Measurements from ENCODE around the gene LRFN2. TPM values are rescaled to one million over a fixed set of nuclear protein-coding genes. Genes with fewer than 3 reads are reported as not detected.

LRFN2 gene
- total RNA-seq, 1 experiment from 2014 or later = not detected

DNA sequence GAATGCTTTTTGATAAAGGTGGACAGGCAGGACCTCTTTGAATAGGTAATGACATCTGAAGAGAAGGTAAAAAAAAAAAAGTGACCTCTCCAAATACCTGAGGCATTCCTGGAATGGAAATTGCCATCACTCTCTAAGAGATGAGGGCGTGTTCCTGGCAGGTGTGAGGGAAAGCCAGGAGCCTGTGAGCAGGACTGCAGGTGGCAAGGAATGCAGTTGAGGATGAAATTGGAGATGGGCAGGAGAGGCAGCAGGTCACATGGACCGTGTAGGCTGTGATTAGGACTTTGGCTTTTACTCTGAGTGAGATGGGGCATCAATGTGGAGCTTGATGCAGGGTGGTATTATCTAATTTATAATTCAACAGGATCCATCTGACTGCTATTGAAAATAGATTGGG is 227.4 kb downstream of the LRFN2 start:
- peaks cover 8% of the 10 kb centered on the region for H3K4me1 Mint-ChIP-seq (ENCODE audit: low read depth, unreplicated experiment)
- H3K36me3 ChIP-seq (ENCODE audit: control insufficient read depth, insufficient read depth, low read length) = no peaks in the 10 kb centered on the region
- DNase-seq = peak; percentile 41 to 62
- no peaks in the 10 kb centered on the region; the same call in 1 of the 2 replicates for H3K4me1 ChIP-seq
- no peak overlapping the region for H3K4me3 Mint-ChIP-seq (ENCODE audit: unreplicated experiment)
- intact Hi-C loops (cut with micrococcal nuclease; ENCODE audit: unreplicated experiment) = no loop called here
- TF ChIP-seq, protein P1, sequence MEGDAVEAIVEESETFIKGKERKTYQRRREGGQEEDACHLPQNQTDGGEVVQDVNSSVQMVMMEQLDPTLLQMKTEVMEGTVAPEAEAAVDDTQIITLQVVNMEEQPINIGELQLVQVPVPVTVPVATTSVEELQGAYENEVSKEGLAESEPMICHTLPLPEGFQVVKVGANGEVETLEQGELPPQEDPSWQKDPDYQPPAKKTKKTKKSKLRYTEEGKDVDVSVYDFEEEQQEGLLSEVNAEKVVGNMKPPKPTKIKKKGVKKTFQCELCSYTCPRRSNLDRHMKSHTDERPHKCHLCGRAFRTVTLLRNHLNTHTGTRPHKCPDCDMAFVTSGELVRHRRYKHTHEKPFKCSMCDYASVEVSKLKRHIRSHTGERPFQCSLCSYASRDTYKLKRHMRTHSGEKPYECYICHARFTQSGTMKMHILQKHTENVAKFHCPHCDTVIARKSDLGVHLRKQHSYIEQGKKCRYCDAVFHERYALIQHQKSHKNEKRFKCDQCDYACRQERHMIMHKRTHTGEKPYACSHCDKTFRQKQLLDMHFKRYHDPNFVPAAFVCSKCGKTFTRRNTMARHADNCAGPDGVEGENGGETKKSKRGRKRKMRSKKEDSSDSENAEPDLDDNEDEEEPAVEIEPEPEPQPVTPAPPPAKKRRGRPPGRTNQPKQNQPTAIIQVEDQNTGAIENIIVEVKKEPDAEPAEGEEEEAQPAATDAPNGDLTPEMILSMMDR (IDR thresholded peaks at IDR 0.05; ENCODE audit: insufficient read depth in 1 of 2, low read depth in 1 of 2, low read length in 1 of 2, severe bottlenecking in 1 of 2, unreplicated experiment in 1 of 2) = no peak
- no peaks in the 10 kb centered on the region for H3K9me3 ChIP-seq
- no peaks in the 10 kb centered on the region for H3K9me3 Mint-ChIP-seq (ENCODE audit: unreplicated experiment)
- no peaks in the 10 kb centered on the region for H3K27me3 ChIP-seq (replicated peaks; ENCODE audit: control insufficient read depth, insufficient read depth, low read length)
- POLR2A ChIA-PET = no interaction called here
- H3K27me3 Mint-ChIP-seq (ENCODE audit: insufficient read depth, unreplicated experiment) = peaks cover 12% of the 10 kb centered on the region
- CTCF ChIA-PET = no interaction called here
- no peaks in the 10 kb centered on the region for H3K36me3 Mint-ChIP-seq (ENCODE audit: insufficient read depth, unreplicated experiment)
- no peak overlapping the region for H3K4me3 ChIP-seq (ENCODE audit: low read depth, low read length)
- no peak overlapping the region for H3K27ac Mint-ChIP-seq (ENCODE audit: unreplicated experiment)
- no TSS peak for BruUV-seq (replicated peaks)

DNA sequence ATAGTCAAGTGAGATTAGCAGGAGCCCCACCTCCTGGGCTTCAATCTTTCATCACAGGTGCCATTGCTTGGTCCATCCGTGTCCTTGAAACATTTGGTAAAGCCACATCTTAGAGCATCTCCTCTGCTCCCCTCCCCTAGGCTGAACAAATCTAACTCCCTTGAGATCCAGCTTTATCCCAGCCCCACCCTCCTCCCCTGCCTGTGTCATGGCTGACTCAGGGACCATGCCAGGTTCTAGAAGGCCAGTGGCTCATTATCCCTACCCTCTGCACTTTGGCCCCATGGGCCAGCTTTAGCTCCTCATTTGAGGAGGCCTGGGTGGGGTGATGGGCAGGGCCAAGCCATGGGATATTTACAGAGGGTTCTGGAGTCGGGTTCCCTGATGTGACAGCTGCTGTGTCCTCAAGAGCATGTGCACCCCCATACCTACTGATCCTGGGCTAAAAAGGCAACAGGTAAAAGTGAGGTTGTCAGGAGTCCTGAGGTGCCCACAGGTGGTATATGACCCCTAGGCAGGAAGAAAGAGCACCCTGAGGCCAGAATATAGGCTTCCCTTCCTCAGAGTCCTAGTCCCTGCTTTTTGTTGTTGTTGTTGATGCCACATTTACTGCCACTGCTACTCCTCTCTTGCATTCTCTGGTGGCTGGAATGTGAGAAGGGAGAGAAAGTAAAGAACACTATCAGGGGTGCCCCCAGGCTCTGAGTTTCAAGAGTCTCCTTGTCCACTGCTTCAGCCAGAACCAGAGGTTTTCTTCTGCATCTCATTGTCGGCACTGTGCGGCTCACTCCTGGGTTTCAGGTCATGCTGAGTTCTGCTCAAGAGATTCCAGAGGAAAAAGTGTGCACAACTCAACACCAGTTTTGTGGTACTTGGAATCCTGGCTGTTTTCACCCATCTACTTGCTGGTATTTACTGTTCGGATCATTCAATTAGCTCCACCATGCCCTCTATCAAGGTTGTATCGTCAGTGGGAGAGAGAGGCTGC is 228.4 kb downstream of the LRFN2 start:
- no peak for DNase-seq
- ChIA-PET POLR2A (no interaction called here), CTCF (no interaction called here)
- Mint-ChIP-seq H3K4me3 (ENCODE audit: unreplicated experiment) (no peak overlapping the region), H3K4me1 (ENCODE audit: low read depth, unreplicated experiment) (peaks cover 8% of the 10 kb centered on the region), H3K27me3 (ENCODE audit: insufficient read depth, unreplicated experiment) (peaks cover 11% of the 10 kb centered on the region), H3K27ac (ENCODE audit: unreplicated experiment) (no peak overlapping the region), H3K36me3 (ENCODE audit: insufficient read depth, unreplicated experiment) (no peaks in the 10 kb centered on the region), H3K9me3 (ENCODE audit: unreplicated experiment) (no peaks in the 10 kb centered on the region)
- Histone ChIP-seq H3K9me3 (no peaks in the 10 kb centered on the region), H3K27me3 (replicated peaks; ENCODE audit: control insufficient read depth, insufficient read depth, low read length) (no peaks in the 10 kb centered on the region), H3K4me1 (no peaks in the 10 kb centered on the region; the same call in 1 of the 2 replicates), H3K36me3 (ENCODE audit: control insufficient read depth, insufficient read depth, low read length) (no peaks in the 10 kb centered on the region), H3K4me3 (ENCODE audit: low read depth, low read length) (no peak overlapping the region)
- TF ChIP-seq, protein P1 (IDR thresholded peaks at IDR 0.05; ENCODE audit: insufficient read depth in 1 of 2, low read depth in 1 of 2, low read length in 1 of 2, severe bottlenecking in 1 of 2, unreplicated experiment in 1 of 2) = no peak
- intact Hi-C loops (cut with micrococcal nuclease; ENCODE audit: unreplicated experiment) = no loop called here
- no TSS peak for BruUV-seq (replicated peaks)

DNA sequence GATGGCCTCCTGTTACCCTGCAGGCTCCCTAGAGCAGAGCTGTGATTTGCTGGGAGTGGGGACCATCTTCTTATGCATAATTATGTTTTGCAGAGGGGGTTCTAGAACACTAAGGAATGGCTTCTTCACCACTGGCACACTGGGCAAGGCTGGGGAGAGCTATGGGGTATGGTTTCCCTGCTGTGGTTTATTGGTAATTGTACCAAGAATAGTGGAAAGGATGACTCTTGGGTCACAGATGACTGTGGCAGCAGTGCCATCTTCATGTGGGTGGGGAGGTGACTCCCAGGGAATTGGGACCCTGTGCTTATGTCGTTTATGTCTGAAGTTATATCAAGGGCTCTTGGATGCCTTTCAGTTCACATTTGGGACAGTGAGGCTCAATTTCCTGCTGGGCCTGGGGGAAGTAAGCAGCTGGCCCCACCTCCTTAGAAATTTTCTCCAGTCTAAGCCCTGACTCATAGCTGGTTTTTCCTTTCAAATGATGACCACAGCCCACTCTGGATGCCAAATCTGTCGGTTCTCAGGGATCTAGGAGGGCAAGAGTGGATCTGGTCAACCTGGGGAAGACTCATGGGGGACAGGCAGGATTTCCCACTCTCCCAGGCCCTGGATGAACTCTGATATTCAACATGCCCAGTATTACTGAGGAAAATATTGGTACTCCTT is 230.8 kb downstream of the LRFN2 start:
- no TSS peak for BruUV-seq (replicated peaks)

More for the DNA sequence above, 230.8 kb downstream of the LRFN2 start:
- H3K9me3 Mint-ChIP-seq (ENCODE audit: unreplicated experiment) = no peaks in the 10 kb centered on the region
- POLR2A ChIA-PET = no interaction called here
- no peaks in the 10 kb centered on the region for H3K36me3 ChIP-seq (ENCODE audit: control insufficient read depth, insufficient read depth, low read length)
- intact Hi-C loops (cut with micrococcal nuclease; ENCODE audit: unreplicated experiment) = no loop called here
- no peaks in the 10 kb centered on the region for H3K36me3 Mint-ChIP-seq (ENCODE audit: insufficient read depth, unreplicated experiment)
- peaks cover 8% of the 10 kb centered on the region for H3K4me1 Mint-ChIP-seq (ENCODE audit: low read depth, unreplicated experiment)
- TF ChIP-seq, protein P1 (IDR thresholded peaks at IDR 0.05; ENCODE audit: insufficient read depth in 1 of 2, low read depth in 1 of 2, low read length in 1 of 2, severe bottlenecking in 1 of 2, unreplicated experiment in 1 of 2) = no peak
- no peak overlapping the region for H3K4me3 Mint-ChIP-seq (ENCODE audit: unreplicated experiment)
- no peak overlapping the region for H3K4me3 ChIP-seq (ENCODE audit: low read depth, low read length)
- H3K27me3 Mint-ChIP-seq (ENCODE audit: insufficient read depth, unreplicated experiment) = peaks cover 1% of the 10 kb centered on the region
- CTCF ChIA-PET = no interaction called here
- H3K9me3 ChIP-seq = no peaks in the 10 kb centered on the region
- no peak for DNase-seq
- no peak overlapping the region for H3K27ac Mint-ChIP-seq (ENCODE audit: unreplicated experiment)
- no peaks in the 10 kb centered on the region; the same call in 1 of the 2 replicates for H3K4me1 ChIP-seq
- no peaks in the 10 kb centered on the region for H3K27me3 ChIP-seq (replicated peaks; ENCODE audit: control insufficient read depth, insufficient read depth, low read length)

Data from Caco-2 (cell line).